Amygdala (tissue), 56 donors: Measurements from ENCODE around the gene UXT.
"Not testable (repeated sequence)": the region's sequence is repeated elsewhere in the genome, so short reads cannot be mapped to it uniquely, and the experiment has no call there.

Experiments used
- DNase-seq, 56 donors: peaks; one replicate each; lab custom pipeline; 2025; lab: John Stamatoyannopoulos, UW

The UXT gene

GRCh38 chrX:47658684-47659420 is at the start of gene UXT:
TSS of gene UXT (minus strand) at chrX:47659180. CDS start at chrX:47658927, 253 bp downstream.
- DNase-seq = peak; percentile 46 to 89 (median 80)

- DNase-seq = no peak
These were observed 48.2 kb upstream of the UXT start for GRCh38 chrX:47707031-47707780.

- DNase-seq = no peak
These were observed 47.6 kb upstream of the UXT start for GRCh38 chrX:47706575-47706974.

GRCh38 chrX:47704736-47705135 is 45.8 kb upstream of the UXT start:
- DNase-seq = no peak

GRCh38 chrX:47697181-47697580 is 38.2 kb upstream of the UXT start:
- no peak for DNase-seq

GRCh38 chrX:47690175-47690574 is 31.2 kb upstream of the UXT start:
- DNase-seq = no peak

- DNase-seq = no peak
These were observed 28.3 kb upstream of the UXT start for GRCh38 chrX:47687263-47687662.

- DNase-seq = no peak
These were observed 24.8 kb upstream of the UXT start for GRCh38 chrX:47683829-47684205.

- no peak for DNase-seq
These were observed 24.3 kb upstream of the UXT start for GRCh38 chrX:47683184-47683828.

GRCh38 chrX:47675959-47676859 is 17.2 kb upstream of the UXT start:
- DNase-seq = not testable (repeated sequence)

- no peak for DNase-seq
These were observed 15.8 kb upstream of the UXT start for GRCh38 chrX:47674776-47675175.

GRCh38 chrX:47665797-47666196 is 6.8 kb upstream of the UXT start:
- not testable (repeated sequence) for DNase-seq

GRCh38 chrX:47664737-47665136 is 5.8 kb upstream of the UXT start:
- DNase-seq = no peak

GRCh38 chrX:47662144-47662657 is 3.2 kb upstream of the UXT start:
- DNase-seq = no peak

GRCh38 chrX:47661539-47661938 is 2.6 kb upstream of the UXT start:
- DNase-seq = no peak

GRCh38 chrX:47659421-47659726 is 394 bp upstream of the UXT start:
- no peak for DNase-seq

- DNase-seq = no peak
These were observed 688 bp downstream of the UXT start for GRCh38 chrX:47658301-47658683.

- no peak for DNase-seq
These were observed 7.7 kb downstream of the UXT start for GRCh38 chrX:47651043-47651905.
